Renal pelvis (tissue), 4 donors: ENCODE results near the gene TM7SF3. TPM values are rescaled to one million over a fixed set of nuclear protein-coding genes. Genes with fewer than 3 reads are reported as not detected.
"Not testable (repeated sequence)": the region's sequence is repeated elsewhere in the genome, so short reads cannot be mapped to it uniquely, and the experiment has no call there.

Experiments used
- DNase-seq: peaks from one replicate; pipeline ENCODE4 v3.0.0-alpha.2; 2013
- polyA plus RNA-seq, 3 donors: library from polyadenylated mRNA; unstranded; fragments of 120-200 nt; gene quantifications; one replicate each; pipeline ENCODE4 v1.2.1, GENCODE V29; 2013; ENCODE audit not compliant: insufficient read length in 3 of 3

Gene TM7SF3
- polyA plus RNA-seq, 3 donors: 64.0 to 97.3 (median 82.7) TPM

DNA sequence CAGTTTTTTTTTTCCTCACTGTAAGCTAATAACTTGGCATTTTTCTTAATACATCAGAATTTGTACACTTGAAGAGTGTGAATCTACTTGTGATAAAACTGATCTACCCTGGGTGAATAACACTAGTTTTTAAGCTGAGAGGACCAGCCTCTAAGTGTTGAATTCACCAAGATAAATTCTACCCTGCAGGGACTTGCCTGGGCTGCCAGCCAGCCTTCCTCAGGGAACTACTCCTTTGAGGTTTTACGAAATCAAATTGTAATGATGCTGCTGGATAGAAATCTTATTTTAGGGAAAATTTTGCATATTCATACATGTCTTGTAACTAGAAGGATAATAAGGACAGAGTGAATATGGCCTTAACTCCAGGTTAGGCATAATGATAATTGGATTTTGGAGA is 10.1 kb upstream of the TM7SF3 start:
- DNase-seq: no peak

DNA sequence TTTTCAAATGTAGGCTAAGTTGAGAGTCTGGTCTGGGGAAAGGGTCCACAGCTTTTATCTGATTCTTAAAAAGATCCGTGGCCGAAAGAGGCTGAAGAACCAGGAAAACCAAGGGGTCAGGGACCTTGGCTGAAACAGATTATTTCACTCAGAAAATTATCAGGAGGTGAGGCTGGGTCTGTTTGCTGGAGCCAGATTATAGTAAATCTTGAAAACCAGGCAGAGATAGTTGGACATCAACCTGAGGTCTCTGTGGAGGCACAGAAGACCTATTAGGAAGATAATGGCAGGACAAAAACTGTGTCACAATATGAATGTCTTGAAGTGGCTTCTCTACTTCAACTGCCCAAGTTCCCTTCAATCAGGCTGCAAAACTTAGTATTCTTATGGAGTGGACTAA is 6.6 kb upstream of the TM7SF3 start:
- no peak for DNase-seq

DNA sequence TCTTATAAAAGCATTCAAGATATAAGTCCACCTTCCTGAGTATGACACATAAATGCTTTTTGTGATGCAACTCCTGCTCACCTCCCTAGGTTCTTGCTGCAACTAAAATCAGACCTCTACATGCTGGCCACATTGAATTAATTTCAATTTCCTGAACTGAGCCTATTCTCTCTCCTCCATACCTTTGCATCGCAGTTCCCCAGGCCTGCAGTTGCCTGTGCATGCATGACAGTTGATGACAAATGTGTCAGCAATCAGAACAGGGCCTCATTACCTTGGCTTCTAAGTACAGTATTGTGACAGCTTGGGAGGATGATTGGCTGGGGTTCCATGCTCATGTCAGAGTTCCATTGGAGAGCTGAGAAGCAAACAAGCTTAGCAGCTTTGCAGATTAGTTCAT is 3.9 kb upstream of the TM7SF3 start:
- DNase-seq: no peak

DNA sequence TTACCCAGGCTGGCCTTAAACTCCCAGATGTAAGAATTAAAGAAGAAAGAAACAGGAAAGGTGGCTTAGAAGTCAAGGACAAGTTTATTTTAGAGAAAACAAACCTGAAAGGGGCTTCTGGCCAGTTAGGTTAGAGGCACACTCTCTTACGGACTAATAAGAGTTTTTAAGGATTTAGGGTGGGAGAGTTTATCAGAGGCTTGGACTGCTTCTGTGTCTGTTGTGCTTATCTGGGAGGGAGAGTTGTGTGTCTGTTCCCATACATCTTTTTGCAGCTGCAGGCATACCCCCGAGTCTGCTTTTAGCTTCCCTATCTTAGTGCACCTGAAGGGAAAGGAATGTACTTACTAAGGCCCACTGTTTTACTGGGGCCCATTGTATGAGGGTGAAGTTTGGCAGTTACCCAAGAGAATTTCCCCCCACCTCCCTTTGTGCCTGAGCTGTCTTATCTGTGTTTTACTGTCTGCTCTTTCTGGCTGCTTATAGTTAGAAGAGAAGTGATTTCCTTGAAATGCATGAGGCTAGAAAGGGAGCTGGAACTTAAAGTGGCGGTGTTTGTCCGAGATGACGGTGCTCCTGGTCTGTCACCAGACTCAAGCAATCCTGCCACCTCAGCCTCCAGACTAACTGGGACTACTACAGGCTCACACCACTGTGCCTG is 3.1 kb upstream of the TM7SF3 start:
- DNase-seq: not testable (repeated sequence)

DNA sequence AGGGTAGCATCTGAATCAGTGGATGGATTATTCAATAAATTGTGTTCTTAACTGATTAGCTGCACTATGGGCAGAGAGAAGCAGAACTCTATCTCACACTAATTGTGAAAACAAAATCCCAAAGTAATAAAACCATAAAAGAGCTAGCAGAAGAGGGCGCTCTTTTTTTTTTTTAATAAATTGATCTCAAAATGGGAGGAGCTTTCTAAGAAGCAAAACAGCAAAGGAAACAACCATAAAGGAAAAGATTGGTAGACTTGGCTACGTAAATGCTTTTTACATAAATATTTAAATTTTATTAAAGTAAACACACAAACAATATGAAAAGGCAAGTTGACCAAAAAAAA is 1.5 kb upstream of the TM7SF3 start:
- no peak for DNase-seq

DNA sequence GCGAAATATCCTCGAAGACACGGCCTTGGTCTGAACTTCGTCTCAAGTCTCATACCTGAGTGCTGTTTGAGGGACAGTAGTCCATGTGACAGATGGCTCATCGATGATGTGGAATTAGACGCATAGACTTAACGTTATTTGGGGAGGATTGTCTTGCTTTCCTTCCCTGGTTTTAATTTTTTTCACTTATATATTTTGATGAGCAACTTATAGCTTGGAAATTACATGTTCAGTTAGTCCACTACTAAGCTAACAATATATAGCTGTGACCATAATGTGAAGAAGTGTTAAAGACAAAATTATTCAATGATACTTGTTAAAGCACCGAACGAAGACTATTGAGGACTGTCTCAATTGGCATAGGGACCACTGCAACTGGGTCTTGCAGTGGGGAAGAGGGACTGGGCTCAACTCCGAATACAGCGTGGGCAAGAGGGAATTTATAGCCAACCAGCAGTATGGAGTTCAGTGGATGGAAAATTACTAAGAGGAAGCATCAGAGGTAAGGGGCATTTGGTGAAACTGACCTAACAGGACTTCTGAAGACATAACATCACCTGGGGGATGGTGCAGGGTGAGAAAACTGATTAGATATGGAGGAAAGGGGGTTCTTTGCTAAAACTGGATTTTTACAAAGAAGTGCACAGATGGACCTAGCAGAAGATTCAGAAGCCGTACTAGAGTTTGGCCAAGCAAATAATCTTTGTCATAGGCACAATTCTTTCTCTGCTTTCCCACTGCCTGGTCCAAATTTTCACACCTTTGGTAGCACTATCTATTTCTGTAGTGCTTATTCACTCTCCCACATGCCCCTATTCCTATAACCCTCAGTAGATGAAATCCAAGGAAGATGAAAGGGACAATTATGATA is 910 bp upstream of the TM7SF3 start:
- no peak for DNase-seq

DNA sequence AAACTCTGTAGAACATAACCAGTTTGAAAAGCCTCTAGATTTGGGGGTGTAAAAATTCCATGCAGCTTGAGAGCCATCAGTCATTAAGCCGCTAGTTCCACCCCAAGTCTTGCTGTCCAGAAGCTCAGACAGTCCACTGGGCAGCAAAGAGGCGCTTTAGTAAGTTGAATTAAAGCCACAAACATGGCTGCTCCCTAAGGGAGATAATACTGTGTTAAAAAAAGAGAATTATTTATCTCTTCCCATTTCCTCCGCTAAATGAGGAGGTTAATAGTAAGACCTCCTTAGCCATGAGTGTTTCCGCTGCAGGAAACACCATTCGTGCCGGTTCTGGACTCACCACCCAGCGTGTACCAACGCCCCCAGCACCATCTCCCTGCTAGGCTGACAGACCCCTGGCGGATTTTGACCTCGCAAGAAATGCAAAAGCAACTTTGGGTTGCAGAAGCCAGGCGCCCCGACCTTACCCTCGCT is 536 bp downstream of the TM7SF3 start:
- DNase-seq: no peak

DNA sequence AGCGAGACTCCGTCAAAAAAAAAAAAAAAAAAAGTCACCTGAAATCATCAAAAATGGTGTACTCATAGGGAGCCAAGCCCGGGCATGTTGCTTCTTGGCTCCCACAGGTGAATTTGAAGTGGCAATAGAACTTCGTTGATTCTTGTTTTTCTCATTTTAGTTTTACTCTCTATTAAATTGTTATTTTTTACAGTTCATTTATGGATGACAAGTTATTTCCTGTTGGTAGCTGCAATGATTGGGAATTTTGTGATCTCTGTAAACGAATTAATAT is 1.3 kb downstream of the TM7SF3 start:
- DNase-seq: no peak

DNA sequence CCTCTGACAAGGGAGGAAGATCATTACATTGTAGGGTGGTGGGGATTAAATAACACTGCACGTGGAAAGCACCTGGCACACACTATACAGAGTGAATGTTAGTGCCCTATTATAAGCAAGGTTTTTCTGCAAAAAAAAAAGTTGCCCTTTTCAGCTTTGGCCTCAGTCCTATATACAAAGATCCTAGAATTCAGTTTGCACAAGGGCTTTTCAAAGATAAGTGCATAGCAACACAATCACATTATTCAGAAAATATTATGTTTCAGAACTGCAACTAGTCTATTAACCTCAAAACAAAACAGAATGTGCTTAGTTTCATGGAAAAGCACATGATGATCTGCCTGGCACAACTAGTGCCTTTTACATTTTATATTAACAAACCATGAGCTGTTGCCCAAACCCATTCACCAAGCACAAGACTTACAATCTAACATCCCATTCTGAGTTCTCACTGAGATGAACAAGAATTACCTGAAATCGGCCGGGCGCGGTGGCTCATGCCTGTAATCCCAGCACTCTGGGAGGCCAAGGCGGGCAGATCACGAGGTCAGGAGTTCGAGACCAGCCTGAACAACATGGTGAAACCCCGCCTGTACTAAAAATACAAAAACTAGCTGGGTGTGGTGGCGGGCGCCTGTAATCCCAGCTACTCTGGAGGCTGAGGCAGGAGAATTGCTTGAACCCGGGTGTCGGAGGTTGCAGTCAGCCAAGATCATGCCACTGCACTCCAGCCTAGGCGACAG is 1.8 kb downstream of the TM7SF3 start:
- no peak for DNase-seq

DNA sequence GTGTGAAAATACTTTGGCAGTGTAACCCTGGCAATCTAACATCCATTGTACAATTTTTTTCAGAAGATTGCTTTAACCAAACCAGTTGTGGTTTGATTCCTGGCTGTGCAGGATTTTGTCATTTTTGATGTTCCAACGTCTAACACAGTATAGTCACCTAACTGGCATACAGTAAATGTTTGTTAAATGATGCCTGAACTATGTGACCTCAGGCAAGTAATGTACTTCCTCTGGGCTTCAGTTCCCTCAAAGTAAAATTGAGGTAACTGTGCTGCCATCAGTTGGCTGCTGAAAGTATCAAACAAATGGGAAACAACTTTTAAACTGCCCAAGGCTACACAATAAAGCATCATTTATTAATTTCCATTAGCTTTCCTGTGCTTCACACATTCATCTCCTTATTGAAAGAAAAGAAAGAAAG is 4.3 kb downstream of the TM7SF3 start:
- DNase-seq: no peak

DNA sequence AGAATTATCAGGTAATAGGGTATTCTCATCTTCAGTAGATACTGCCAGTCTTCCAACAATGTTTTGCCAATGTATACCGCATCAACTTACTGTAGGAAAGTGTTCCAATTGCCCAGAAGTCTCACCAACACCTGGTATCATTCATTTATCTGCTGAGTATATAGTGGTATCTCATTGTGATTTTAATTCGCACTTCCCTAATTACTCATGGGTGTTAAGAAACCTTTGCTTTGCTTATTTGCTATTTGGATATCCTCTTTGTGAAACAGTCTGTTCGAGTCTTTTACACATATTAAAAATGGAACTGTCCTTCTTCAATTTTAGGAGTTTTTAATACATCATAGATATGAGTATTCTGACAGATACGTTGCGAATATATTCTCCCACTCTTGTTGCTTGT is 6.1 kb downstream of the TM7SF3 start:
- no peak for DNase-seq

DNA sequence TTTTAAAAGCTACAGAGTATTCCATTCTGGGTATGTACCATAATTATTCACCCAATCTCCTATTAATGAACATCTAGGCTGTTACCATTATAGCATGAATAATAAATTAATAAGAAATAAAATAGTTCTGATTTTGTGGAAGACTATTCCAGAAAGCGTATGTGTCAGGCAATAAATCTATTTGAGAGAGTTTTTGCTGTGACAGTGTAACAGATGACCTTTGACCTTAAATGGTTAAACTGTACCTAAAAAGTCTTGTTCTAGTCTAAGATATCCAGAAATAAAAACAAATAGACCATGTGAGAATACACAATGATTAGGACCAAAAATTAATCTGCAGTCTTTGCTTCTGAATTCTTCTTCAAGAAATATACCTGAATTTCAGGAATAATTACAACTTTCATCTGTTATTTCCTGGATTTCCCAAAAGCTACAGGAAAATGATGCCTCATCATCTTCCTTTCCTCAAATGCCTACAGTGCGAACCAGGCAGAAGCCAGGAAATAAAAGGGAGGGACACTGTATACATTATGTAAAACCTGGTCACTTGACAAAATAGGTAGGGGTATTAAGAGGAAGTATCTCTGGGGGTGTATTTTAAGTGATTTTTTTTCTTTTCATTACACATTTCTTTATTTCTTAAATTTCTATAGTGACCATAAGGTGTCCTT is 7.3 kb downstream of the TM7SF3 start:
- no peak for DNase-seq

DNA sequence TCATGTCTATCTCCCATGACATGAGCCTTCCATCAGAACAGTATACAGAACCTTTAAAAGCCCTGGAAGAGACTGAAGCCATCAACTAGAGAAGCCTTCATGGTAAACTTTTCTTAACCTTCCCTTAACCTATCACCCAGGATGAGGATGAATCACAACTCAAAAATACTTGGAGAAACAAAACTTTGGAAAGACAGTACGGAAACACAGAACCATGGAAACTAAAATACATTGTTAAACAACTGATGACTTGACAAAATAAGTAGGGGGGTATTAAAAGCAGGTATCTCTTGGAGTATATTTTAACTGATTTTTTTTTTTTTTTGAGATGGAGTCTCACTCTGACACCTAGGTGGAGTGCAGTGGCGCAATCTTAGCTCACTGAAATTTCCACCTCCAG is 8.7 kb downstream of the TM7SF3 start:
- DNase-seq: no peak

DNA sequence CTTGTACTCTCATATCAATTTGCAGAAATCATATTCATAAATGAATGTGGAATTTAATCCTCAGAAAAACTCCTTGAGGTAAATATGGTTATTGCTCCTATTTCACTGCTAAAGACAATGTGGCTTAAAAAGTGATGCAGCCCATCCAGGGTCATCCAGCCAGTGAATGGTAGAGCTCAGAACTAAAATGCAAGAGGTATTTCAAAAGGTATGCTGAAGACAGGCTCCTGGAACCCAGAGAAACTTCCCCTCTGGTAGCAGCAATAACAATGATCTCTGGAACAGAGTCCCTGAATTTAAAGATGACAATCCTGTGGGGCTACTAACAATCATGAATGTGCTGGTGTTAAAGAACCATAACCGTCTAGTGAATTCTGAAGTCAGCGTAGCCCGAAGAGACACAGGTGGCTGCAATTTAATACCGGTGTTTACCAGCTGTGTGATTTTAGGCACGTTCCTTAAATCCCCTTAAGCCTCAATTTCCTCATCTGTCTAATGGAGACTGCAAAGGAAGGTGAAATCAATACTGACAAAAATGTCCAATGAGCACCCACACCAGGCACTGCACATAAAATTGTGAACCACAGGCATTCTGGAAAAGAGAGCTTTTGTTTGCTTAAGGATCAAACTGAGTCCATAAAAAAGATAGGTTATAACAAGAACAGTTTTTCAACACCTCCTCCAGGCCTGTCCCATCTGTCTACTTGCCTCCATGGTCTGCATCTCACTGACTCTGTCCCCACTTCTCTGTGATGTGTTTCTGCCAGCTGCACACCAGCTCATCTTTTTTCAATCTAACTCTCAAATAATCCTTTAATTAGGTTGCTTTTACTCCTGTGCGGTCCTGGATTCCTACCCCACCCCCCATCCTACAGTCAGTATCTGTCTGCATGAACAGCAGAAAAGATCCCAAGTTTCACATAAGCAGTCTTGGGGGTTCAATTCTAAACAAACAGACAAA is 10.5 kb downstream of the TM7SF3 start:
- no peak for DNase-seq

DNA sequence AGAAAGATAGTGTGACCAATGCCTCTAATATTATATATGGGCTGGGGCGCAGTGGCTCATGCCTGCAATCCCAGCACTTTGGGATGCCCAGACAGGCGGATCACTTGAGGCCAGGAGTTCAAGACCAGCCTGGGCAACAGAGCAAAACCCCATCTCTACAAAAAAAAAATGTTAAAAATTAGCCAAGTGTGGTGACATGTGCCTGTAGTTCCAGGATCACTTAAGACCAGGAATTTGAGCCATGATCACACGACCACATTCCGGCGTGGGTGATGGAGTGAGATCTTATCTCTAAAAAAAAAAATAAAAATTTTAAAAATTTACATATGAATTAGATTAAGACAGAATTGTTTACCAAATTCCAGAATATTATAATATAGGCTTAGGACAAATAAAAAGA is 12.0 kb downstream of the TM7SF3 start:
- no peak for DNase-seq

DNA sequence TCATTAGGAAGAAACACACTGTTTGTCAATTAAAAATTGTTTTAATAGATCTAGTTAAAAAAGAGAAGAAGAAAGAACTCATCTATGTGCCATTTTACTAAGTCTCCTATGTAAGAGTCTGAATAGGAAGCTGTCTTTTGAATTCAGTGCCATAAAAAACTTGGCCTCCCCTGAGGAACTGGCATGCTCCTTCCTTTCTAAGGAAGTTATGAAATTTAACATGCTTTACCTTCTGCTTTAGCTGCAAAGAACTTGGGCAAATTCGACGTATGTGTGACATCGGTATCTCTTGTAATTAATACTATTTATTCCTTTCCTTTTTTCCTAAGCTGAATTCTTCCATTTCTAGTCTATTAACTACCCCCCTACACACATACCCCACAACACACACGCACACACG is 12.5 kb downstream of the TM7SF3 start:
- no peak for DNase-seq

DNA sequence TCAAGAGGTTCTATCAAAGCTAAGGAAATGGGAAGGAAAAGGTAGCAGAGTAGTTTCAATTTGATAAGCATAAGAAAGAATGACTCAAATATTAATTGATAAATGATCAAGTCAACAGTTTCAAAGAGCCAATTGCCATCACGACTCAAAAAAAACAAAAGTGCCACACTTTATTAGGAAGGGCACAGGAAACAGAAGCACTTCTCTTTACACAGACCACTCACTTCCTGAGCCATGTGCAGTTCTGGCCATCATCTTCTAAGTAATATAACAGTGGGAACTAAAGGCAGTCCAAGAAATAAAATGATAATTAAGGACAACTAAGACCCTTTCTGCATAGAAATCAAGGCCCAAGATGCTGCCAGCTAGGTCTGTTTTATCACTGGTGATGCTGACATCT is 13.2 kb downstream of the TM7SF3 start:
- DNase-seq: no peak

DNA sequence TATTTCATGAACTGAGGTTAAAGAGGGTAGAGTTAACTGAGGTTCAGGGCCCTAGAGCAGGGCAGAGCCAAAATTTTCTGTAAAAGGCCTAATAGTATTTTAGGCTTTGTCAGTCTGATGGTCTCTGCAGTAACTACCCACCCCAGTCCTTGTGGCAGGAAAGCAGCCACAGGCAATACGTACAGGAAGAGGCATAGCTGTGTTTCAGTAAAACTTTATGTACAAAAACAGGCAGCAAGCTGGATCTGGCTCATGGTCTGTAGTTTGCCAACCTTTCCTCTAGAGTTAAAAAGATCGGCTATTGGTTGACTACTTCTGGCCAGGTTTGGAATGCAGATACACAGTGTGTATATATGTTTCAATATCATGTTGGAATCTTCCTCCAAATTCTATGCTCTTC is 17.2 kb downstream of the TM7SF3 start:
- no peak for DNase-seq

DNA sequence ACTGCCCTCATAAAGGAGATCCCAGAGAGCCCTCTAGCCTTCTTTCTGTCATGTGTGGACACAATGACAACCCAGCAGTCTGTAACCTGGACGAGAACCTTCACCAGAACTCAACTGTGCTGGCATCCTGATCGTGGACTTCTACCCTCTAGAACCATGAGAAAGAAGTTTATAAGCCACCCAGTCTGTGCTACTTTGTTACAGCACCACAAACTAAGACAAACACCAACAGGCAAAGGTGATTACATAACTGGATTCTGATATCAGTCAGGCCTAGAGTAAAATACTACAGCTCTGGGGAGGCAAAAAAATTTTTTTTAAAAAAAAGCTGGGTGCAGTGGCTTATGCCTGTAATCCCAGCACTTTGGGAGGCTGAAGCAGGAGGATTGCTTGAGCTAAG is 18.5 kb downstream of the TM7SF3 start:
- DNase-seq: no peak

DNA sequence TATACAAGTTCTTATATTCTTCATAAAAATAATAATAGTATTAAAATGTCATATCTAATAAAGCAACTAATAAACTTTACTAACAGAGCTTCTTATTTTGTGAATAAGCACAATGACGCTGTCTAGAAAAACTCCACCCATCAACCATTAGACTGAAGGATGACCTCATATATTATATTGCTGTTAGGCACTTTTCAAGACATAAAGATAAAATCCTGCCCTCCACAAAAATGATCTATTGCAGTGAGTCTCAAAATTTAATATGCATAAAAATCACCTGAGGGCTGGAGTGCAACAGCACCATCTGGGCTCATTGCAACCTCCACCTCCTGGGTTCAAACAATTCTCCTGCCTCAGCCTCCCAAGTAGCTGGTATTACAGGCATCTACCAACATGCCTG is 20.1 kb downstream of the TM7SF3 start:
- DNase-seq: no peak

DNA sequence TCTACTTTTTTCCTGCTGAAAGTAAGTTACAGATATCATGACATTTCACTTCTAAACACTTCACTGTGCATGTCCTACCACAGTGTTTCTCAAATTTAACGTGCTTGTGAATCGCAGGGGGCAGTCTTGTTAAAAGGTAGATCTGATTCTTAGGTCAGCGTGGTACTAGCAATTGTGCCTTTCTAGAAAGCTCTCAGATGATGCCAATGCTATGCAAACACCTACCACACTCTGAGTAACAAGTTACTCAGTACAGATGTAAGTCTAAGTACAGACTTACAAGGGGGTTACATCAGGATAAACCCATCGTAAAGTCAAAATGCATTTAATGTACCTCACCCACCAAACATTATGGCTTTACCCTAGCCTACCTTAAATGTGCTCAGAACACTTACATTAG is 22.4 kb downstream of the TM7SF3 start:
- DNase-seq: no peak
